ENCODE measurements around the gene USP3.
A peak's percentile ranks its signal among the peaks of the same experiment; 100 is the strongest.

Gene USP3

GRCh38 chr15:63504247-63504978, at the start of gene USP3:
Gene USP3, plus strand, starts transcription at chr15:63504593. Its CDS starts 147 bp downstream, at chr15:63504740.
- no peaks in the 10 kb centered on the region for H3K36me3 ChIP-seq (ENCODE audit: low read length)
- H3K27me3 ChIP-seq (ENCODE audit: low read length), result no peaks in the 10 kb centered on the region
- H3K9me3 ChIP-seq (ENCODE audit: insufficient read depth, low read length), result no peaks in the 10 kb centered on the region
- 0 out of 2 replicates have a peak, but pooled peaks cover 3% of the 10 kb centered on the region for H3F3A ChIP-seq (ENCODE audit: insufficient read depth)
- TF ChIP-seq EZH2phosphoT487 (conservative IDR thresholded peaks at IDR 0.05; ENCODE audit: low read length), result no peak
- no peak for TF ChIP-seq CTCF (IDR thresholded peaks at IDR 0.05; ENCODE audit: insufficient read depth, low read length, poor library complexity, severe bottlenecking)
- peak within 1 kb of the TSS; percentile 83 for H3K4me3 ChIP-seq (ENCODE audit: insufficient read depth, low read length, poor library complexity, severe bottlenecking)
- H3K79me2 ChIP-seq (ENCODE audit: insufficient read depth, low read length), result peaks cover 31% of the 10 kb centered on the region
- peak within 1 kb of the TSS; percentile 83 for H3K4me2 ChIP-seq (ENCODE audit: low read depth, low read length, poor library complexity, severe bottlenecking)
- peak within 1 kb of the TSS; percentile 53 for H3K27ac ChIP-seq (ENCODE audit: low read depth, low read length)
- no peaks in the 10 kb centered on the region for H3K9me2 ChIP-seq (replicated peaks; ENCODE audit: insufficient read depth, low read length)
- H3K9ac ChIP-seq (ENCODE audit: low read length), result peak within 1 kb of the TSS; percentile 71
- peak within 1 kb of the TSS; percentile 81 for H2AFZ ChIP-seq (ENCODE audit: low read depth, low read length, severe bottlenecking)
- peaks cover 25% of the 10 kb centered on the region for H4K20me1 ChIP-seq (ENCODE audit: low read depth, low read length)

- no peak overlapping the region for H3K9ac ChIP-seq (ENCODE audit: low read length)
- no peak overlapping the region for H3K4me2 ChIP-seq (ENCODE audit: low read depth, low read length, poor library complexity, severe bottlenecking)
- H3K9me3 ChIP-seq (ENCODE audit: insufficient read depth, low read length), result no peaks in the 10 kb centered on the region
- TF ChIP-seq CTCF (IDR thresholded peaks at IDR 0.05; ENCODE audit: insufficient read depth, low read length, poor library complexity, severe bottlenecking) (no peak), EZH2phosphoT487 (conservative IDR thresholded peaks at IDR 0.05; ENCODE audit: low read length) (no peak)
- no peak overlapping the region for H3K27ac ChIP-seq (ENCODE audit: low read depth, low read length)
- H4K20me1 ChIP-seq (ENCODE audit: low read depth, low read length), result no peaks in the 10 kb centered on the region
- H3F3A ChIP-seq (ENCODE audit: insufficient read depth), result no peaks in the 10 kb centered on the region
- no peak overlapping the region for H2AFZ ChIP-seq (ENCODE audit: low read depth, low read length, severe bottlenecking)
- H3K36me3 ChIP-seq (ENCODE audit: low read length), result no peaks in the 10 kb centered on the region
- no peaks in the 10 kb centered on the region for H3K27me3 ChIP-seq (ENCODE audit: low read length)
- H3K4me3 ChIP-seq (ENCODE audit: insufficient read depth, low read length, poor library complexity, severe bottlenecking), result no peak overlapping the region
- no peaks in the 10 kb centered on the region for H3K79me2 ChIP-seq (ENCODE audit: insufficient read depth, low read length)
- H3K9me2 ChIP-seq (replicated peaks; ENCODE audit: insufficient read depth, low read length), result no peaks in the 10 kb centered on the region
Observed at GRCh38 chr15:63456258-63456657, 48.1 kb upstream of the USP3 start.

GRCh38 chr15:63457379-63457778, 47.0 kb upstream of the USP3 start:
- Histone ChIP-seq H3F3A (ENCODE audit: insufficient read depth) (no peaks in the 10 kb centered on the region), H3K79me2 (ENCODE audit: insufficient read depth, low read length) (no peaks in the 10 kb centered on the region), H4K20me1 (ENCODE audit: low read depth, low read length) (no peaks in the 10 kb centered on the region), H3K9me2 (replicated peaks; ENCODE audit: insufficient read depth, low read length) (no peaks in the 10 kb centered on the region), H3K4me3 (ENCODE audit: insufficient read depth, low read length, poor library complexity, severe bottlenecking) (no peak overlapping the region), H3K27me3 (ENCODE audit: low read length) (no peaks in the 10 kb centered on the region), H3K4me2 (ENCODE audit: low read depth, low read length, poor library complexity, severe bottlenecking) (no peak overlapping the region), H3K9ac (ENCODE audit: low read length) (no peak overlapping the region), H3K27ac (ENCODE audit: low read depth, low read length) (no peak overlapping the region), H3K36me3 (ENCODE audit: low read length) (no peaks in the 10 kb centered on the region), H2AFZ (ENCODE audit: low read depth, low read length, severe bottlenecking) (no peak overlapping the region), H3K9me3 (ENCODE audit: insufficient read depth, low read length) (no peaks in the 10 kb centered on the region)
- TF ChIP-seq CTCF (IDR thresholded peaks at IDR 0.05; ENCODE audit: insufficient read depth, low read length, poor library complexity, severe bottlenecking), result no peak
- no peak for TF ChIP-seq EZH2phosphoT487 (conservative IDR thresholded peaks at IDR 0.05; ENCODE audit: low read length)
